BJ (cell line): ENCODE results near the gene SNRPB. TPM values are rescaled to one million over a fixed set of nuclear protein-coding genes. Genes with fewer than 3 reads are reported as not detected.

Experiments used
- CTCF ChIA-PET: fragments of 350-600 bp; formaldehyde crosslinking; extraction: SDS; loops from one replicate; lab custom pipeline; 2021; ENCODE audit warnings: antibody characterized with exemption, inconsistent platforms; lab: Yijun Ruan, JAX
- POLR2A ChIA-PET: fragments of 300-600 bp; sonication (Branson Sonifier 250); formaldehyde crosslinking; extraction: SDS; loops from one replicate; lab custom pipeline; 2021; ENCODE audit warnings: antibody characterized with exemption; lab: Charles Lee
- DNase-seq: peaks from one replicate; pipeline ENCODE4 v3.0.0-alpha.2; 2011; ENCODE audit warnings: low read depth
- H3K27me3 ChIP-seq: 2 replicates; pipeline ENCODE4 v1.6.0; 2011; ENCODE audit warnings: low read length; ENCODE audit not compliant: control insufficient read depth, insufficient read depth
- H3K36me3 ChIP-seq: 2 replicates; pipeline ENCODE4 v1.5.1; 2011; ENCODE audit warnings: low read length; ENCODE audit not compliant: control insufficient read depth, insufficient read depth
- H3K4me3 ChIP-seq: 2 replicates; pipeline ENCODE4 v1.5.1; 2011; ENCODE audit warnings: low read depth, mild to moderate bottlenecking, control low read depth, low read length
- CTCF ChIP-seq: IDR thresholded peaks from 2 replicates; pipeline ENCODE4 v1.5.1; 2011; ENCODE audit warnings: low read depth, mild to moderate bottlenecking, control low read depth, inconsistent platforms, low read length, moderate library complexity; ENCODE audit not compliant: insufficient read depth
- polyA plus RNA-seq: library from polyadenylated mRNA; depleted of rRNA; stranded (reverse); fragments of >200 nt; gene quantifications from 2 replicates; pipeline ENCODE4 v1.2.3, GENCODE V29; 2011

The SNRPB gene
- polyA plus RNA-seq, 1 experiment = 178 TPM

GRCh38 chr20:2463616-2464365, 6.8 kb downstream of the SNRPB start:
- no peak overlapping the region for H3K4me3 ChIP-seq
- no peak for TF ChIP-seq CTCF
- ChIA-PET POLR2A (no interaction called here), CTCF (interaction anchor here (2.0 kb wide), 2 partner anchors 12 to 256 kb away, joined by 6 to 9 read pairs; no protein-coding TSS in a partner anchor)
- DNase-seq = no peak
- peaks cover 48% of the 10 kb centered on the region for H3K36me3 ChIP-seq
- H3K27me3 ChIP-seq = no peaks in the 10 kb centered on the region

- POLR2A ChIA-PET = no interaction called here
- no peak for TF ChIP-seq CTCF
- DNase-seq = no peak
- CTCF ChIA-PET = interaction anchor here (0.6 to 2.0 kb wide), 4 partner anchors 10 to 810 kb away, joined by 3 to 9 read pairs (median 5); no protein-coding TSS in a partner anchor
- H3K36me3 ChIP-seq = peaks cover 47% of the 10 kb centered on the region
- no peaks in the 10 kb centered on the region for H3K27me3 ChIP-seq
- no peak overlapping the region for H3K4me3 ChIP-seq
Observed at GRCh38 chr20:2462484-2462883, 8.1 kb downstream of the SNRPB start.

GRCh38 chr20:2460752-2461424, 9.7 kb downstream of the SNRPB start:
- no peak for DNase-seq
- ChIA-PET CTCF (interaction anchor here (1.2 kb wide), 1 partner anchor 254 kb away, joined by 3 read pairs; no protein-coding TSS in a partner anchor), POLR2A (no interaction called here)
- TF ChIP-seq CTCF = no peak
- peaks cover 39% of the 10 kb centered on the region for H3K36me3 ChIP-seq
- no peak overlapping the region for H3K4me3 ChIP-seq
- no peaks in the 10 kb centered on the region for H3K27me3 ChIP-seq

GRCh38 chr20:2459981-2460751, 10.4 kb downstream of the SNRPB start:
- Histone ChIP-seq H3K36me3 (peaks cover 34% of the 10 kb centered on the region), H3K4me3 (no peak overlapping the region), H3K27me3 (no peaks in the 10 kb centered on the region)
- CTCF ChIA-PET = interaction anchor here (1.2 kb wide), 1 partner anchor 253 kb away, joined by 3 read pairs; no protein-coding TSS in a partner anchor
- DNase-seq = no peak
- TF ChIP-seq CTCF = no peak
- POLR2A ChIA-PET = no interaction called here

GRCh38 chr20:2458919-2459499, 11.6 kb downstream of the SNRPB start:
- peaks cover 29% of the 10 kb centered on the region for H3K36me3 ChIP-seq
- no peak for TF ChIP-seq CTCF
- no peaks in the 10 kb centered on the region for H3K27me3 ChIP-seq
- POLR2A ChIA-PET = no interaction called here
- no peak for DNase-seq
- CTCF ChIA-PET = no interaction called here
- H3K4me3 ChIP-seq = no peak overlapping the region
